ENCODE measurements around the gene ADRA2A. TPM values are rescaled to one million over a fixed set of nuclear protein-coding genes. Genes with fewer than 3 reads are reported as not detected.

The ADRA2A gene
- polyA plus RNA-seq, 6 donors from 2014 or later, result not detected

GRCh38 chr10:111118758-111119157, 41.9 kb downstream of the ADRA2A start:
- Mint-ChIP-seq H3K27ac (no peak overlapping the region), H3K4me1 (peaks cover 5 to 9% (median 9%) of the 10 kb centered on the region in 3 donors), H3K27me3 (peaks cover 14 to 20% (median 19%) of the 10 kb centered on the region in 3 donors), H3K9me3 (no peaks in the 10 kb centered on the region), H3K36me3 (no peaks in the 10 kb centered on the region), H3K4me3 (no peak overlapping the region)
- DNase-seq, result no peak
- ATAC-seq (ENCODE audit: low read depth in 2 of 2), result no peak

- H3K27ac Mint-ChIP-seq, result no peak overlapping the region
- H3K27me3 Mint-ChIP-seq, result peaks cover 19 to 29% (median 20%) of the 10 kb centered on the region in 3 donors
- H3K4me1 Mint-ChIP-seq, result peaks cover 2 to 3% (median 3%) of the 10 kb centered on the region in 3 donors
- no peak for DNase-seq
- peaks cover 0 to 3% (median 0%) of the 10 kb centered on the region in 7 donors for H3K9me3 Mint-ChIP-seq
- H3K36me3 Mint-ChIP-seq, result no peaks in the 10 kb centered on the region
- H3K4me3 Mint-ChIP-seq, result no peak overlapping the region
- ATAC-seq (ENCODE audit: low read depth in 2 of 2), result no peak
These were observed 42.8 kb downstream of the ADRA2A start for GRCh38 chr10:111119637-111120036.

GRCh38 chr10:111122127-111122526, 45.3 kb downstream of the ADRA2A start:
- no peak for DNase-seq
- H3K36me3 Mint-ChIP-seq, result no peaks in the 10 kb centered on the region
- no peak overlapping the region for H3K27ac Mint-ChIP-seq
- H3K4me3 Mint-ChIP-seq, result no peak overlapping the region
- H3K9me3 Mint-ChIP-seq, result peaks cover 0 to 4% (median 0%) of the 10 kb centered on the region in 7 donors
- H3K4me1 Mint-ChIP-seq, result no peaks in the 10 kb centered on the region
- ATAC-seq (ENCODE audit: low read depth in 2 of 2), result no peak
- peaks cover 30 to 46% (median 35%) of the 10 kb centered on the region in 3 donors for H3K27me3 Mint-ChIP-seq

- Mint-ChIP-seq H3K27ac (no peak overlapping the region), H3K36me3 (no peaks in the 10 kb centered on the region), H3K27me3 (peaks cover 31 to 56% (median 31%) of the 10 kb centered on the region in 3 donors), H3K4me3 (no peak overlapping the region), H3K9me3 (peaks cover 0 to 4% (median 0%) of the 10 kb centered on the region in 7 donors), H3K4me1 (no peaks in the 10 kb centered on the region)
- DNase-seq (no peak), ATAC-seq (ENCODE audit: low read depth in 2 of 2) (no peak)
These were observed 47.1 kb downstream of the ADRA2A start for GRCh38 chr10:111123883-111124282.

- no peak for ATAC-seq (ENCODE audit: low read depth in 2 of 2)
- peaks cover 0 to 4% (median 0%) of the 10 kb centered on the region in 7 donors for H3K9me3 Mint-ChIP-seq
These were observed 48.3 kb downstream of the ADRA2A start for GRCh38 chr10:111125102-111125501.

GRCh38 chr10:111126077-111126476, 49.2 kb downstream of the ADRA2A start:
- Mint-ChIP-seq H3K36me3 (no peaks in the 10 kb centered on the region), H3K4me1 (no peaks in the 10 kb centered on the region), H3K9me3 (peaks cover 0 to 4% (median 0%) of the 10 kb centered on the region in 7 donors), H3K4me3 (no peak overlapping the region), H3K27me3 (peaks cover 27 to 66% (median 33%) of the 10 kb centered on the region in 3 donors), H3K27ac (no peak overlapping the region)
- ATAC-seq (ENCODE audit: low read depth in 2 of 2) (no peak), DNase-seq (no peak)

More at GRCh38 chr10:111125102-111125501, 48.3 kb downstream of the ADRA2A start:
- Mint-ChIP-seq H3K27ac (peak overlapping the region in 1 of 6 donors; percentile 56), H3K4me3 (no peak overlapping the region), H3K27me3 (peaks cover 31 to 69% (median 37%) of the 10 kb centered on the region in 3 donors), H3K4me1 (no peaks in the 10 kb centered on the region), H3K36me3 (no peaks in the 10 kb centered on the region)
- no peak for DNase-seq

GRCh38 chr10:111127081-111127848, 50.4 kb downstream of the ADRA2A start:
- Mint-ChIP-seq H3K4me3 (no peak overlapping the region), H3K27me3 (peaks cover 25 to 54% (median 27%) of the 10 kb centered on the region in 3 donors), H3K27ac (no peak overlapping the region), H3K4me1 (no peaks in the 10 kb centered on the region), H3K9me3 (peaks cover 0 to 4% (median 1%) of the 10 kb centered on the region in 7 donors), H3K36me3 (no peaks in the 10 kb centered on the region)
- no peak for ATAC-seq (ENCODE audit: low read depth in 2 of 2)
- no peak for DNase-seq

- no peaks in the 10 kb centered on the region for H3K36me3 Mint-ChIP-seq
- H3K4me1 Mint-ChIP-seq, result no peaks in the 10 kb centered on the region
- peaks cover 22 to 54% (median 29%) of the 10 kb centered on the region in 3 donors for H3K27me3 Mint-ChIP-seq
- no peak for ATAC-seq (ENCODE audit: low read depth in 2 of 2)
- H3K4me3 Mint-ChIP-seq, result no peak overlapping the region
- peaks cover 0 to 6% (median 4%) of the 10 kb centered on the region in 7 donors for H3K9me3 Mint-ChIP-seq
- no peak for DNase-seq
- H3K27ac Mint-ChIP-seq, result no peak overlapping the region
These were observed 51.7 kb downstream of the ADRA2A start for GRCh38 chr10:111128331-111129180.

- Mint-ChIP-seq H3K27ac (no peak overlapping the region), H3K4me3 (no peak overlapping the region)
- DNase-seq, result no peak
These were observed 52.5 kb downstream of the ADRA2A start for GRCh38 chr10:111129363-111129762.

GRCh38 chr10:111130471-111130870, 53.6 kb downstream of the ADRA2A start:
- no peaks in the 10 kb centered on the region for H3K36me3 Mint-ChIP-seq
- H3K4me1 Mint-ChIP-seq, result no peaks in the 10 kb centered on the region
- ATAC-seq (ENCODE audit: low read depth in 2 of 2) (no peak), DNase-seq (no peak)
- H3K9me3 Mint-ChIP-seq, result peaks cover 0 to 14% (median 4%) of the 10 kb centered on the region in 7 donors
- H3K27me3 Mint-ChIP-seq, result peaks cover 10 to 47% (median 41%) of the 10 kb centered on the region in 3 donors
- H3K4me3 Mint-ChIP-seq, result no peak overlapping the region
- H3K27ac Mint-ChIP-seq, result no peak overlapping the region

More at GRCh38 chr10:111129363-111129762, 52.5 kb downstream of the ADRA2A start:
- H3K4me1 Mint-ChIP-seq, result no peaks in the 10 kb centered on the region
- H3K9me3 Mint-ChIP-seq, result peaks cover 0 to 7% (median 4%) of the 10 kb centered on the region in 7 donors
- H3K36me3 Mint-ChIP-seq, result no peaks in the 10 kb centered on the region
- peaks cover 18 to 54% (median 35%) of the 10 kb centered on the region in 3 donors for H3K27me3 Mint-ChIP-seq
- ATAC-seq (ENCODE audit: low read depth in 2 of 2), result no peak

Other genes starting within 250 kb of the ADRA2A start
- gene PDCD4, start 205.1 kb upstream of the ADRA2A start, polyA plus RNA-seq (ENCODE audit: low read depth in 6 of 6), result 100 to 1,000 TPM; 197 to 439 (median 323) TPM
- 10 to 100 TPM; 10.6 to 22.4 (median 18.2) TPM for gene BBIP1, start 157.8 kb upstream of the ADRA2A start, polyA plus RNA-seq (ENCODE audit: low read depth in 6 of 6)
- 100 to 1,000 TPM in 5 of 6 donors, 10 to 100 TPM in 1; 92.5 to 139 (median 123) TPM for gene SHOC2, start 157.4 kb upstream of the ADRA2A start, polyA plus RNA-seq (ENCODE audit: low read depth in 6 of 6)